Effector memory CD8-positive, alpha-beta T cell (primary cell): ENCODE measurements around the gene TRIM63.

Experiments
- ATAC-seq: fragments of 150-1000 bp; cut with Tn5 transposase; replicated peaks from 2 replicates; pipeline ENCODE4 v1.10.0; 2021; ENCODE audit warnings: mild to moderate bottlenecking, moderate library complexity
- DNase-seq, 3 experiments: peaks; one replicate each; pipeline ENCODE4 v3.0.0; 2021
- H3K27ac Mint-ChIP-seq, 2 donors: one replicate each; pipeline ENCODE4 v1.8.0; 2022; ENCODE audit warnings: mild to moderate bottlenecking in 2 of 2, mixed read lengths in 2 of 2, moderate library complexity in 2 of 2
- H3K27me3 Mint-ChIP-seq, 2 donors: one replicate each; pipeline ENCODE4 v1.8.0; 2022; ENCODE audit warnings: mixed read lengths in 2 of 2
- H3K36me3 Mint-ChIP-seq: one replicate; pipeline ENCODE4 v1.8.0; 2022; ENCODE audit warnings: mild to moderate bottlenecking, moderate library complexity, mixed read lengths; ENCODE audit not compliant: insufficient read depth
- H3K4me1 Mint-ChIP-seq, 2 donors: one replicate each; pipeline ENCODE4 v1.8.0; 2022; ENCODE audit warnings: low read depth in 2 of 2, mixed read lengths in 2 of 2
- H3K4me3 Mint-ChIP-seq, 2 donors: one replicate each; pipeline ENCODE4 v1.8.0; 2022; ENCODE audit warnings: mild to moderate bottlenecking in 2 of 2, mixed read lengths in 2 of 2, moderate library complexity in 2 of 2
- H3K9me3 Mint-ChIP-seq, 2 donors: one replicate each; pipeline ENCODE4 v1.8.0; 2022; ENCODE audit warnings: mixed read lengths in 2 of 2

The TRIM63 gene

DNA sequence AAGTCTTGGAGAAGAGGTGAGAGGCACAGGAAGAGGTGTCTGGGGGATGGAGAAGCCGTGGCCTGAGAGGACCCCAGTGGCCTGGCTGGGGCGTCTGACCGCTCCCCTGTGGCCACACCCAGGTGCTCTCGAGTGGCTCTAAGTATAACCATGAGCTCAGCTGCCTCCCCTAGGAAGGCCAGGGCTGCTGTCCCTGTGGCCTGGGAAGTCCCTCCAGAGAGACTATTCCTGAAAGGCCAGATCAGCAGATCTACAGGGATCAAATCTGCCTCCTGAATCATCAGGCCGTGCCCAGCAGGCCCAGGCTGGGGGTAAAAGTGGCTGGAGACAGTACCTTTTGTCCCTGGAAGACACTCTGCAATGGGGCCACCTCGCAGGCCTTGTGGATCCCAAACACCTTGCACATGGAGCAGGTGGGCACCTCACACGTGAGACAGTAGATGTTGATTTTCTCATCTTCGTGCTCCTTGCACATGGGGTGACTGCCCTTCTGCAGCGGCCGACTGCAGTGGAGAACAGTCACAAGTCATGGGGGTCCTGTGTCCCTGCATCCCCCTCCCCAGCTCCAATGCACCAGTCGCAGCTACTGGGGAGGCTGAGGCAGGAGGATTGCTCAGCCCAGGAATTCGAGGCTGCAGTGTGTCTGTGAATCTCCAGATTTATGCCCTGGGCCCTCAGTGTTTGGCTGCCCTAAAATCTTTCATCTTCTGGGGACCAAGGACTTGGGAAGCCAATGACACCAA, 6.4 kb downstream of the TRIM63 start:
- no peaks in the 10 kb centered on the region for H3K9me3 Mint-ChIP-seq
- ATAC-seq: no peak

DNA sequence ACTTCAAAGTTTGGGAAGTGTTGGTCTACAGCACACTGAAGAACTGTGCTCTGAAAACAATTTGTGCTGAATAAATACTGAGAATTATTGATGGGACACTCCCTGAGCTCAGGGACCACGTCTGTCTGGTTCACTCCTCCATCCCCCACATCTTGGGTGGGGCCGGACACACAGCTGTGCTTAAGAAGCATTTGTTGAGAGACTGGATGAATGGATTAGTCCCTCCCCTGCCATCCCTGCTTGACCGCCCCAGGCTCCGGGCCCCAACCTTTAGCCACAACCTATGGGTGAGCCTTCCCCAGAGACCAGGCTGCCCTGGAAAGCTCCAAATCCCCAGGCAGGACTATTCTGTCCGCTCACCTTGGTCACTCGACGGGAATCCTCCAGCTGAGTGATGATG, 7.5 kb downstream of the TRIM63 start:
- Mint-ChIP-seq H3K4me3 (no peak overlapping the region), H3K4me1 (no peaks in the 10 kb centered on the region), H3K27me3 (peaks cover 57 to 59% of the 10 kb centered on the region in 2 donors), H3K9me3 (no peaks in the 10 kb centered on the region), H3K27ac (no peak overlapping the region), H3K36me3 (no peaks in the 10 kb centered on the region)
- no peak for DNase-seq
- ATAC-seq: no peak

More for the DNA sequence above, 6.4 kb downstream of the TRIM63 start:
- no peaks in the 10 kb centered on the region for H3K4me1 Mint-ChIP-seq
- H3K4me3 Mint-ChIP-seq: no peak overlapping the region
- H3K27ac Mint-ChIP-seq: no peak overlapping the region
- no peaks in the 10 kb centered on the region for H3K36me3 Mint-ChIP-seq
- H3K27me3 Mint-ChIP-seq: peaks cover 52 to 60% of the 10 kb centered on the region in 2 donors
- no peak for DNase-seq

DNA sequence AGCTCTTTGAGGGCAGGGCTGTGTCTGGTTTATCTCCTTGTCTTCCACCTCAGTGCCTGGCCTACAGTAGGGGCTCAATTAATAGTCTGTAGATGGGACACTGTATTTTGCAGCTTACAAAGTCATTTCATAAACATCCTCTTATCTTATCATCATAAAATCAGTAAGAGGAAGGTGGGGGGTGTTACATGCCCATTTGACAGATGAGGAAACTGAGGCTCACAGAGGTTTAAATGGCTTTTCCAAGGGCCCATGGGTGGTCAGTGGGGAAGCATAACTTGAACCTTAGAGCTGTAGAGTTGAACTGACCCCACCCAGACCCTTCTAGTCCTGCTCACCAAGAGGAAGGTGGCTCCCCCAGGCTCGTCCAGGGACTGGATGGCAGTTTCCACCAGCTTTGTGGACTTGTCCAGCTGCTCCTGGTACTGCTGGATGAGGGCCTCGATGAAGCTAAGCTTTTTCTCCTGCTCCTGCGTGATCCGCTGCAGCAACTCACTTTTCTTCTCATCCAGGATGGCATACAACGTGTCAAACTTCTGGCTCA, 9.3 kb downstream of the TRIM63 start:
- no peak overlapping the region for H3K27ac Mint-ChIP-seq
- no peaks in the 10 kb centered on the region for H3K9me3 Mint-ChIP-seq
- H3K4me3 Mint-ChIP-seq: no peak overlapping the region
- no peaks in the 10 kb centered on the region for H3K4me1 Mint-ChIP-seq
- ATAC-seq (no peak), DNase-seq (no peak)
- H3K36me3 Mint-ChIP-seq: no peaks in the 10 kb centered on the region
- H3K27me3 Mint-ChIP-seq: peaks cover 59 to 65% of the 10 kb centered on the region in 2 donors

DNA sequence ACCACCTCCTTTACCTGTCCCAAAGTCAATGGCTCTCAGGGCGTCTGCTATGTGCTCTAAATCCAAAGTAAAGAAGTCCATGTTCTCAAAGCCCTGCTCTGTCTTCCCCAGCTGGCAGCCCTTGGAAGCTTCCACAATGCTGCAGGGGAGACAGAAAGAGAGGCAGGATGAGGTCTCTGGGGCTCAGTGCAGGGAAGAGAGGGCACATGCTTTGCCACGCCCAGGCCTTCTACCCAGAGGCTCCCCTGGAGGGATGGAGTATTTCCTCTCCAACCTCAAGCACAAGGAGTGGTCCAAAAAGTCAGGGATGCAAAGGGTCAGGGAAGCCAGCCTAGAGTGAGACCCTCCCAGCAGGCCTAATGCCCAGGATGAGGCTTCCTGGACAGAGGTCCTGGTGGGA, 10.2 kb downstream of the TRIM63 start:
- ATAC-seq (no peak), DNase-seq (no peak)
- Mint-ChIP-seq H3K36me3 (no peaks in the 10 kb centered on the region), H3K27ac (no peak overlapping the region), H3K27me3 (peaks cover 56 to 66% of the 10 kb centered on the region in 2 donors), H3K4me3 (no peak overlapping the region), H3K9me3 (no peaks in the 10 kb centered on the region), H3K4me1 (no peaks in the 10 kb centered on the region)

DNA sequence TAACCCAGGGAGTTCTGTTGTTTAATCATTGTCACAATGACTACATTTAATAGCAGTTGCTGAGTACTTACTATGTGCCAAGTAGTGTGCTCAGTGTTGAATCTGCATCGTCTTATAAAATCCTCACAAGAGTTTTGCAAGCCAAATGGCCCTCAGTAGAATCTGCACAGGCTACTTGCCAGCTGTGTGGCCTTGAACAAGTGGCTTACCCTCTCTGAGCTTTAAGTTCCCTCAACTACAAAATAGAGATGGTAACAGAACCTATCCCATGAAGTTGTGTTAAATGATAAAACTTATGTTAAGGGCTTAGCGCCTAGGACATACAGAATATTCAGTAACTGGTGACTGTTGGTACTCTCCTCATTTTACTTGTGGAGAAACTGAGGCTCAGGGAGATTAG, 12.4 kb downstream of the TRIM63 start:
- Mint-ChIP-seq H3K27ac (no peak overlapping the region), H3K27me3 (peaks cover 57 to 74% of the 10 kb centered on the region in 2 donors), H3K4me1 (no peaks in the 10 kb centered on the region), H3K4me3 (no peak overlapping the region), H3K36me3 (no peaks in the 10 kb centered on the region), H3K9me3 (no peaks in the 10 kb centered on the region)
- ATAC-seq: no peak
- no peak for DNase-seq

DNA sequence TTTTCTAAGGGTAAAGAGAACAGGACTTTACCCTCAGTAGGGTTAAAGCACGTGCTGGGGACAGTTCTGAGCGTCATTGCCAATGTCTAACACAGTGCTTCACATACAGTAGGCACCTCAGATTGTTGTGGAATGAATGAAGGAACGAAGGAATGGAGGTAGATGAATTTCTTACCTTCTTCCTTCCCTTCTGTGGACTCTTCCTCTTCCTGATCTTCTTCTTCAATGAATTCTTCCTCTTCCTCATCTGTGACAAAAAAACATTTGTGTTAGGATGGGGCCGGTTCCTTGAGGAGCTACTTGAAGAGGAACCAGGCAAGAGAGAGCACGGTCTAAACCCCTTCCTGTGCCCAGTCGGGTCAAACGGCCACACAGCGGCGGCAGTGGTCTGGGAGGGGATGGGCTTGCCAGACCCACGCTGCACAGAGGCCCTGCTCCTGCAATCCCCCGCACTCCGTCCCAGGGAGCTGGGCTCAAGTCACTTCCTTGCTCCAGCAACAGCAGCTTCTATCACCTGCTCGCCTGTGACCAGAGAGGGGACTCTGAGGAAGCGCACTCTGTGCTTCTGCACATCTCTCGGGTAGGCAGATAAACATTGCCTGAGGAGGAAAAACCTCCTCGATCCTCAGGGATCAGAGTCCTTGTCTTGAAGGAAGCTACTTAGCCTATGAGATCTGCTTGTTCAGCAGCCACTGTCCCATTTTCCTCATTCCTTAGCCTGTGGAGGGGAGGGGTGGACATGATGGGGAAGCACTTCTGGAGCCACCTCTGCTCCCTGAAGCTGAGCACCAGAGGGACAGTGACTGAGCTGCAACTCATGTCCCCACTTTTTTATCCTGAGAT, 13.5 kb downstream of the TRIM63 start:
- H3K9me3 Mint-ChIP-seq: no peaks in the 10 kb centered on the region
- DNase-seq (no peak), ATAC-seq (no peak)
- H3K4me3 Mint-ChIP-seq: no peak overlapping the region
- H3K36me3 Mint-ChIP-seq: no peaks in the 10 kb centered on the region
- no peaks in the 10 kb centered on the region for H3K4me1 Mint-ChIP-seq
- H3K27me3 Mint-ChIP-seq: peaks cover 58 to 74% of the 10 kb centered on the region in 2 donors
- no peak overlapping the region for H3K27ac Mint-ChIP-seq

DNA sequence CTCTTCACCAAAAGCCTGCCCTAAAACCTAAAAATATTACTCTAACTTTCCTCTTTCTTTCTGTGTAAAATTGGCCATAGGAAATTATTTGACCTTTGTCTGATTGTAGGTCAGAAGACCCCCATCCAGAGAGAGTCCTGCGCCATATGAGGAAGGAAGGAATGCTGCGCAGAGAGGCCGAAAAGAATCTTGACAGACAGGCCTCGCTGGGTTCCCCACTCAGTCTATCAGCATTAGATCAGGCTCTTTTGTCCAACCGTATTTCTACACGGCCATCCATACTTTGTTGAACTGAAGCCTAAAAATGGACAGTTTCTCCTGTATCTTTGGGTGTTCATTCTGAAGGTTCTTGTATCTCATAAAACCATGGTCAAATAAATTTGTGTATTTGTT, 17.2 kb downstream of the TRIM63 start:
- ATAC-seq: no peak
- H3K27me3 Mint-ChIP-seq: peaks cover 46 to 86% of the 10 kb centered on the region in 2 donors
- DNase-seq: no peak
- H3K4me3 Mint-ChIP-seq: no peak overlapping the region
- H3K27ac Mint-ChIP-seq: no peak overlapping the region
- no peaks in the 10 kb centered on the region for H3K9me3 Mint-ChIP-seq
- H3K4me1 Mint-ChIP-seq: peaks cover under 1% of the 10 kb centered on the region in 2 donors
- no peaks in the 10 kb centered on the region for H3K36me3 Mint-ChIP-seq

DNA sequence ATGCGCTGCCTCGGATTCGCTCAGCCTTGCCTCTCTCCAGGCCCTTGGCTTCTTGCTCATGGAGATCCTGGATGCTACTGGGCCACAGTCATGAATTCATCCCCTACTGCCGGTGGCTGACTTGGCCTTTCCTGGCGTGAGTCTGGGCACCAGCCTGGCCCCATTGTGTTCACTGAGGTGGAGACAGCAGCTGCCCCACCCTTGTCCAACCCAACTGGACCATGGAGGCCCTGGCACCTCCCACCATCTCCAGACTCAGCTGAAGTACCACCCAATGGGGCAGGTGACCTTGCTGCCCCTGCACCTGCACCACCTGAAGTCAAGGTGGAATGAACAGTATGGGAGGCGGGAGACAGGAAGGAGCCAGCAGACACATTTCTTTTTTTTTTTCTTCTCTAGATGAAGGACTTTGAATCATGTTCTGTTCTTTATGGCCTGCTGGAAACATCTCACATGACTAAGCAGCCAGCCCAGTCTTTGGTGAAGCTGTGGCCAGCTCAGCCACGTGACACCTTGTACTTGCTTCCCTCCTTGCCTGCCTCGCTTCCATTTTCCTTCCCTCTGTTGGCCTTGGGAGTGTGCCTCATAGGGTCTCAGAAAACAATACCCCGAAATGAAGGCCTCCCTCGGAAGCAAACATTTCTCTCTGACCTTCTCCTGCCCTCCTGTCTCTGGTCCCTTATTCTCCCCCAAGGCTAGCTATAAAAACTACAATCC, 17.7 kb downstream of the TRIM63 start:
- no peak overlapping the region for H3K27ac Mint-ChIP-seq
- DNase-seq (no peak), ATAC-seq (no peak)
- no peaks in the 10 kb centered on the region for H3K9me3 Mint-ChIP-seq
- peaks cover 2 to 3% of the 10 kb centered on the region in 2 donors for H3K4me1 Mint-ChIP-seq
- peaks cover 46 to 86% of the 10 kb centered on the region in 2 donors for H3K27me3 Mint-ChIP-seq
- no peaks in the 10 kb centered on the region for H3K36me3 Mint-ChIP-seq
- H3K4me3 Mint-ChIP-seq: no peak overlapping the region

DNA sequence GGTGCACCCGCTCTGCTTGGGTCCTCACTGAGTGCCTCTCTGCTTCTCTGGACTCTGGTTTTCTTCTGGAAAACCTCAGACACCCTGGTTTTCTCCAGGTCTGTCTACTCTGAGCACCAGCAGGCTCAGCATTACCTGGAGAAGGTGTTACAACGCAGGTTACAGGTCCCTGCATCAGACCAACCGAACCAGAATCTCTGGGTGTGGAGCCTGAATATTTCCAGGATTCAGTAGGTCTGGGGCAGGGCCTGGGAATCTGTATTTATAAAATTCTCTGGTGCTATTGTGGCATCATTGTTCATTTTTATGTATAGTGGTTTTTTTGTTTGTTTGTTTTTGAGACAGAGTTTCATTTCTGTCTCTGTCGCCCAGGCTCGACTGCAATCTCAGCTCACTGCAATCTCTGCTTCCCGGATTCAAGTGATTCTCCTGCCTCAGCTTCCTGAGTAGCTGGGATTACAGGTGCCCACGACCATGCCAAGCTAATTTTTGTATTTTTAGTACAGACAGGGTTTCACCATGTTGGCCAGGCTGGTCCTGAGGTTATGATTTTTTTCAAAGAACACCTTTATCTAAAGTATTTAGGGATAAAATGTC, 20.1 kb downstream of the TRIM63 start:
- peaks cover 48 to 92% of the 10 kb centered on the region in 2 donors for H3K27me3 Mint-ChIP-seq
- H3K36me3 Mint-ChIP-seq: no peaks in the 10 kb centered on the region
- no peak for ATAC-seq
- H3K4me3 Mint-ChIP-seq: no peak overlapping the region
- H3K4me1 Mint-ChIP-seq: peaks cover 2 to 3% of the 10 kb centered on the region in 2 donors
- H3K9me3 Mint-ChIP-seq: no peaks in the 10 kb centered on the region
- no peak overlapping the region for H3K27ac Mint-ChIP-seq
- DNase-seq: no peak

DNA sequence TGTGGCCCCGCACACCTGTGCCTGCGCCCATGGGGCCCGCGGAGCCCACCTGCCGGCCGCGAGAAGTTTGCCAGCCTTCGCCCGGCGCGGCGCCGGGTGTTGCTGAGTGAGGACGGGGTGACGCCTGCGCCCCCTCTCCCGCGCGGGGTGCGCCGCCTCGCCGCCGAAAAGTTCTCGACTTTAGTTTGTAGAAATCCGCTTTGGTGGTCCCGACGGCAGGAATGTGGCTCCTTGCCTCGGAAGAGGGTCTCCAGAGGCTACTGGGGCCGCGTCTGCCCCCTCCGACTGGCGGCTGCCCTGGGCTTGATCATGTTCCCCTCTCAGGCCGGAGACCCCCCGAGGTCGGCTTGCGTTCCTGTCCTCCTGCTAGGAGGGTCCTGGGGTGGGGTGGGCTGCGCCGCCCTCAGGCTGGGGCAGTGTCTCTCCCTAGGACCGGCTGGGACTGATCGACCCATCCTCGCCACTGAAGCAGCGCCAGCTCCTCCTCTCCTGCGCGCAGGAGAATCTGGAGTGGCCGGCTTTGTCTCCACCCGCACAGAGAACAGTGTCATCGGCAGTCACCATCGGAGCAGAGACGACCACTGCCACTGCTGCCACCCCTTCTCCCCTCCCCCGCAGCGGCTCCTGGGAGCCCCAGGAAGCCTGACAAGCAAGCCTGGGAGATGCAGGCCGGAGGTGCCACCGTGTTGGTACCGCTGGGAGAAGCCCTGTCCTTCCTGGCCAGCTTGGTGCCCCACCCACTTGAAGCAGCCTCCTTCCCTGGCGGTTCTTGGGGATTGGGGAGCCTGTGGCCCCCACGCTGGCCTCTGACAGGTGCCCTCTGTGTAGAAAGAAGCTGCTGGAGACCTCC, 21.0 kb downstream of the TRIM63 start:
- DNase-seq (no peak), ATAC-seq (no peak)
- Mint-ChIP-seq H3K4me3 (no peak overlapping the region), H3K9me3 (no peaks in the 10 kb centered on the region), H3K36me3 (no peaks in the 10 kb centered on the region), H3K4me1 (peaks cover 2 to 3% of the 10 kb centered on the region in 2 donors), H3K27me3 (peaks cover 48 to 94% of the 10 kb centered on the region in 2 donors), H3K27ac (no peak overlapping the region)

DNA sequence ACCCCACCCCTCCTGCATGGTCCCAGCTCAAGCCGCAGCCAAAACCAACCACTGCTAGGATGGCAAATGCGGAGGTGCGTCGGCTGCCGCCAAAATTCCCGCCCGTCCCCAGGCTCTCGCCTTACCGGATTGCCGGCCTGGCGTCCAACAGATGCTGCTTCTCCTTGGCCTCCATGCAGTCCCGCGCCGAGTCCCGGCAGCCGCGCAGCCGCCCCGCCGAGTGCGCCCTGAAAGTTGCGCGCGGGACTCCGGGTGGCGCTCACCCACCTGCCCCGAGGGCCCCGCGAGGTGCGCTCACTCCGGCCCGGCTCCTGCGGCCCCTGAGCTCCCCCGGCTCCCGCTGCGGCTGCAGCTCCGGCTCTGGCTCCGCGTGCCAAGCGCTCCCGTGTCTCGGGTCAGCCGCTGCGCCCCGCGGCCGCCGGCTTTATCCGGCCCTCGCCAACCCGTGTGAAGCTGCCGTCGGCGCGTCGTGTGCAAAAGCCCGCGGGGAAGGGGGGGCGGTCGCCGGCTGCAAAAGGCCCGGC, 21.6 kb downstream of the TRIM63 start, which contains the start of gene SLC30A2:
TSS of gene SLC30A2 (minus strand) at position 397 of the 524 bp plus-strand sequence. CDS start at position 175, 222 bp downstream.
- peak within 1 kb of the TSS; percentile 6 to 19 for H3K4me3 Mint-ChIP-seq

More for the DNA sequence above, 21.6 kb downstream of the TRIM63 start, which contains the start of gene SLC30A2:
- Mint-ChIP-seq H3K9me3 (no peaks in the 10 kb centered on the region), H3K4me1 (peaks cover 2 to 3% of the 10 kb centered on the region in 2 donors), H3K27me3 (peaks cover 44 to 95% of the 10 kb centered on the region in 2 donors), H3K36me3 (no peaks in the 10 kb centered on the region), H3K27ac (no peak within 1 kb of the TSS)
- ATAC-seq: no peak
- no peak for DNase-seq
